ENCODE data around the gene TSPAN5. TPM values are rescaled to one million over a fixed set of nuclear protein-coding genes. Genes with fewer than 3 reads are reported as not detected.

Gene TSPAN5
- total and polyA plus RNA-seq, 2 donors from 2014 or later = 6.8 to 13.8 TPM

- no peak for DNase-seq
- intact Hi-C loops (cut with DNase I) = no loop called here
- no peak for TF ChIP-seq CTCF (IDR thresholded peaks at IDR 0.05; ENCODE audit: borderline replicate concordance, extremely low read depth, insufficient read depth)
- no peaks in the 10 kb centered on the region for H3K4me1 ChIP-seq (ENCODE audit: control insufficient read depth in 2 of 3, insufficient read depth in 2 of 3, low read depth in 1 of 3, low read length in 3 of 3)
- H3K27ac ChIP-seq (ENCODE audit: low read depth in 2 of 2, low read length in 2 of 2) = no peak overlapping the region
- H3K27me3 ChIP-seq (ENCODE audit: control insufficient read depth, insufficient read depth, low read length) = no peaks in the 10 kb centered on the region
- H3K9ac ChIP-seq (ENCODE audit: low read length in 3 of 3) = no peak overlapping the region
- no peak overlapping the region for H3K4me3 ChIP-seq (ENCODE audit: low read length in 3 of 3)
- peaks cover 0 to 15% (median 6%) of the 10 kb centered on the region in 3 donors for H3K36me3 ChIP-seq (ENCODE audit: control insufficient read depth in 2 of 3, insufficient read depth in 3 of 3, low read length in 3 of 3)
- no peak for FAIRE-seq
- H3K9me3 ChIP-seq (ENCODE audit: control insufficient read depth in 2 of 3, insufficient read depth in 1 of 3, low read length in 3 of 3) = no peaks in the 10 kb centered on the region
These were observed 214.0 kb downstream of the TSPAN5 start for GRCh38 chr4:98444371-98444770.

- no peak overlapping the region for H3K9ac ChIP-seq (ENCODE audit: low read length in 3 of 3)
- H3K27me3 ChIP-seq (ENCODE audit: control insufficient read depth, insufficient read depth, low read length) = no peaks in the 10 kb centered on the region
- intact Hi-C loops (cut with DNase I) = no loop called here
- no peak overlapping the region for H3K27ac ChIP-seq (ENCODE audit: low read depth in 2 of 2, low read length in 2 of 2)
- peaks cover 0 to 5% (median 5%) of the 10 kb centered on the region in 3 donors for H3K36me3 ChIP-seq (ENCODE audit: control insufficient read depth in 2 of 3, insufficient read depth in 3 of 3, low read length in 3 of 3)
- no peaks in the 10 kb centered on the region for H3K4me1 ChIP-seq (ENCODE audit: control insufficient read depth in 2 of 3, insufficient read depth in 2 of 3, low read depth in 1 of 3, low read length in 3 of 3)
- no peak for TF ChIP-seq CTCF (IDR thresholded peaks at IDR 0.05; ENCODE audit: borderline replicate concordance, extremely low read depth, insufficient read depth)
- no peak for DNase-seq
- no peak overlapping the region for H3K4me3 ChIP-seq (ENCODE audit: low read length in 3 of 3)
- FAIRE-seq = no peak
- H3K9me3 ChIP-seq (ENCODE audit: control insufficient read depth in 2 of 3, insufficient read depth in 1 of 3, low read length in 3 of 3) = no peaks in the 10 kb centered on the region
These were observed 223.6 kb downstream of the TSPAN5 start for GRCh38 chr4:98434816-98435215.

GRCh38 chr4:98433691-98434090 is 224.7 kb downstream of the TSPAN5 start:
- H3K4me1 ChIP-seq (ENCODE audit: control insufficient read depth in 2 of 3, insufficient read depth in 2 of 3, low read depth in 1 of 3, low read length in 3 of 3) = no peaks in the 10 kb centered on the region
- FAIRE-seq (no peak), DNase-seq (no peak)
- no peak overlapping the region for H3K9ac ChIP-seq (ENCODE audit: low read length in 3 of 3)
- H3K9me3 ChIP-seq (ENCODE audit: control insufficient read depth in 2 of 3, insufficient read depth in 1 of 3, low read length in 3 of 3) = no peaks in the 10 kb centered on the region
- no peak for TF ChIP-seq CTCF (IDR thresholded peaks at IDR 0.05; ENCODE audit: borderline replicate concordance, extremely low read depth, insufficient read depth)
- no peak overlapping the region for H3K4me3 ChIP-seq (ENCODE audit: low read length in 3 of 3)
- no peak overlapping the region for H3K27ac ChIP-seq (ENCODE audit: low read depth in 2 of 2, low read length in 2 of 2)
- H3K27me3 ChIP-seq (ENCODE audit: control insufficient read depth, insufficient read depth, low read length) = no peaks in the 10 kb centered on the region
- intact Hi-C loops (cut with DNase I) = no loop called here
- peaks cover 0 to 5% (median 5%) of the 10 kb centered on the region in 3 donors for H3K36me3 ChIP-seq (ENCODE audit: control insufficient read depth in 2 of 3, insufficient read depth in 3 of 3, low read length in 3 of 3)
